ENCODE results near the gene PTPRD.

PTPRD gene

GRCh38 chr9:8838136-8838535 is 1774.7 kb downstream of the PTPRD start:
- no peak for DNase-seq

DNA sequence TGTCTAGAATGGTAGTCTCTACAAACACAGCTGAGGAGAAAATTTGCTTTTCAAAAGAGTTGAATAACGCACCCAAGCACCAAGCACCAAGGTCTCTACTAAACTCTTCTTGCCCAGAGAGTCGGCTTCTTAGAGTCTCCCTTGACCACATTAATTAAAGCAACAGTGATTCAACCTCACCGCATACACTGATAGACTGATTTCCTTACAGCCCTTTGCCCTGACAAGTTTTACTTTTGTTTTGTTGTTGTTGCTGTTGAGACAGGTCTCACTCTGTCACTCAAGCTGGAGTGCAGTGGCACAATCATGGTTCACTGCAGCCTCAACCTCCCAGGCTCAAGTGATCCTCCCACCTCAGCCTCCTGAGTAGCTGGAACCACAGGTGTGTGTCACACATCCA is 1777.5 kb downstream of the PTPRD start:
- DNase-seq, result no peak

GRCh38 chr9:8832955-8833354 is 1779.8 kb downstream of the PTPRD start:
- DNase-seq, result no peak

GRCh38 chr9:8832386-8832785 is 1780.4 kb downstream of the PTPRD start:
- DNase-seq, result no peak

- no peak for DNase-seq
These were observed 1781.2 kb downstream of the PTPRD start for GRCh38 chr9:8831568-8831967.

GRCh38 chr9:8826281-8826680 is 1786.5 kb downstream of the PTPRD start:
- no peak for DNase-seq

DNA sequence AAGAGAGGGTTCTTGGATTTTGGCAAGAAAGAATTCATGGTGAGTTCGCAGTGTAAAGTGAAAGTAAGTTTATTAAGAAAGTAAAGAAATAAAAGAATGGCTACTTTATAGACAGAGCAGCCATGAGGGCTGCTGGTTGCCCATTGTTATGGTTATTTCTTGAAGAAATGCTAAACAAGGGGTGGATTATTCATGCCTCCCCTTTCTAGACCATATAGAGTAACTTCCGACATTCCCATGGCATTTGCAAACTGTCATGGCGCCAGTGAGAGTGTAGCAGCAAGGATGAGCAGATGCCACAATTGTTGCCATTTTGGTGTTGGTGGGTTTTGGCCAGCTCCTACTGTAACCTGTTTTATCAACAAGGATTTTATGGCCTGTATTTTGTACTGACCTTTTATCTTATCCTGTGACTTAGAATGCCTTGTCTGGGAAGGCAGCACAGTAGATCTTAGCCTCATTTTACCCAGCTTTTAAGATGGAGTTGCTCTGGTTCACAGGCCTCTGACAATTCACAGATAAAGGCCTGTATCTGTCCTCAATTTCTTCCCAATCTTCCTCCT is 1787.1 kb downstream of the PTPRD start:
- no peak for DNase-seq

- no peak for DNase-seq
These were observed 1789.5 kb downstream of the PTPRD start for GRCh38 chr9:8823131-8823895.

- no peak for DNase-seq
These were observed 1790.2 kb downstream of the PTPRD start for GRCh38 chr9:8822667-8823025.

DNA sequence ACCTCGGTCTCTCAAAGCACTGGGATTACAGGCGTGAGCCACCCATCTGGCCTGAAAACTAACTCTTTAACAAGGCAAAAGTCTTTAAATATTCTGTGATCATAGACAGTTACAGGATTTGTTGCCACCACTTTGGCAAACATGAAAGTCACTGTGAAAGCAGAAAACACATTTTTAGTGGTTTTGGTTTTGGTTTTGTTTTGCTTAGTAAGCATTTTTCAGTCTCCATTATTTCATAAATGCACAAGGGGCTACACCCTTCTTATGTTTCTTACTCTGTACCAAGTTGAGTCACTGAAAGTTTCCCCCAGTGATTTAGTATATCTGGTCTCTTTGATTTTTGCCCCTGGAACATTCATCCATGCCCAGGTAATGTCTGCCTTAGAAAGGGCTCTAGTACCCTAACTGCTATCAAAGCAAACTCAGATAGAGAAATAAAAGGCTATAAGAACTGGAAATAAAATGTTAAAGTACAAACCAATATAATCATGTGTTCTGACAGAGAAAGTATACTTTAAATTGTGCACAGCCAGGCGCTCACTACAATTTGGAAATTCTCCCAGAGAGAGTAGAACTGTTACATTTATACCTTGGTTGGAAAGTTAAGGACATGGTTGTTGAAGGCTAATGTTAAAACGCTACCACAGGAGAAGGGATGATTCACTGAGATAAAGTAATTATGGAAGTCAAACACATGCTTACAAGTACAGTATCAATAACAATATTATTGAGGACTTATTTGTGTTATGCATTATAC is 1790.7 kb downstream of the PTPRD start:
- no peak for DNase-seq

DNA sequence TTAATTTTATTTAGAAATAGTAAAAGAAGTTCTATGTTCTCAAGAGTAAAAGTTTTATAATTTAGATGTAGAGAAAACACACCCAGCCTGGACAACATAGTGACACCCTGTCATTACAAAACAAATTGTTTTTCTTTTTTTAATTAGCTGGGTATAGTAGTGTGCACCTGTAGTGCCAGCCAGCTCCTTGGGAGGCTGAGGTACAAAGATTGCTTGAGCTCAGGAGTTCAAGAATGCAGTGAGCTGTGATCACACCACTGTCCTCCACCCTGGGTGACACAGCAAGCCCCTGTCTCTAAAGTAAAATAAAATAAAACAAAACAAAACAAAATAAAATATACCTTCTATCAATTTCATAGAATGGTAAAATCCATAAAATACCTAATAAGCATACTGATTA is 1795.5 kb downstream of the PTPRD start:
- DNase-seq, result no peak

GRCh38 chr9:8816361-8816760 is 1796.4 kb downstream of the PTPRD start:
- DNase-seq, result peak in 2 of 51 donors; percentile 4 to 40

DNA sequence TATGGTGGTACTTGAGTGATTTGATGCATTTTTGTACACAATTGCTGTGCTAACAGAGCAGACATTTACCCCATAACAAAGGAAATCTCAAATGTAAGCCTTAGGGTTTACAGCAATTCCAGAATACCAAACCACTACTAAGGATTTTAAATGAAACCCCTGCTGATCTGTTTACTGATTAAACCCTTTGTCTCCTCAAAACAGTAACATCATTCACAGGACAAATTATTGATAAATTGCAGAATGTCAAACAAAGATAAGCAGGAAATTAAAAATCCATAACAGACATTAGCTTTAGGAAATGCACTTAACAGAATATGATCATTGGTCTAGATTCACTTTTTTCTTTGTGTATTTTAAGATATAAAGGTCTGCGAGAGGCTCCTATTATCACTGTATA is 1796.9 kb downstream of the PTPRD start:
- DNase-seq, result no peak

GRCh38 chr9:8815219-8815618 is 1797.6 kb downstream of the PTPRD start:
- DNase-seq, result no peak

DNA sequence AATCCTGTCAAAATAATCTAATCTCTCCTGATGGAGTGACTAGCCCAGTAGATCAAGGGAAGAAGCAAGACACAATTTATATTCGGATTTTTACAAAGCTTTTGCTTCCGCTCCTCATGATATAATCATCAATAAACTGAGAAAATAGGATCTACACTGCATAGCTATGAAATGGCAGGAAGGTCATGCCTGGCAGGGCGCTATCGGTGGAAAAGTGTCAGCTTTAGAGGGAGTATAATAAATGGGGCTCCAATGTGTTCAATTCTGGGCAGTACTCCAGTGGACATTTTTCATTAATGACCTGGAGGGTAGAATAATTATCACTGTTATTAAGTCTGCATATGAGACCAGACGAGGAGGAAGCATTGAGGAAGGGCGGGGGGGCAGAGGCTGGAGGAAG is 1799.9 kb downstream of the PTPRD start:
- DNase-seq, result no peak

- no peak for DNase-seq
These were observed 1803.1 kb downstream of the PTPRD start for GRCh38 chr9:8809741-8810140.

GRCh38 chr9:8806150-8806549 is 1806.7 kb downstream of the PTPRD start:
- no peak for DNase-seq

GRCh38 chr9:8804613-8805012 is 1808.2 kb downstream of the PTPRD start:
- no peak for DNase-seq

GRCh38 chr9:8802242-8802641 is 1810.6 kb downstream of the PTPRD start:
- DNase-seq, result no peak

DNA sequence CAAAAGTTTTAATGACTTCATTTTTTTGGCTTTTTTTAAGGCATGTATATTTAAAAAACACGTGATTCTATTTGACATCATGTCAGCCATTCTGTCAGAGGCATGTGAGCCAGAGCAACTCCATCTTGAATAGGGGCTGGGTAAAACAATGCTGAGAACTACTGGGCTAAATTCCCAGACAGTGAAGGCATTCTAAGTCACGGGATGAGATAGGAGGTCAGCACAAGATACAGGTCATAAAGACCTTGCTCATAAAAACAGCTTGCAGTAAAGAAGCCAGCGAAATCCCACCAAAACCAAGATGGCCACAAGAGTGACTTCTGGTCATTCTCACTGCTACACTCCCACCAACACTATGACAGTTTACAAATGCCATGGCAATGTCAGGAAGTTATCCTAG is 1812.6 kb downstream of the PTPRD start:
- DNase-seq, result no peak

GRCh38 chr9:8799615-8800014 is 1813.2 kb downstream of the PTPRD start:
- DNase-seq, result no peak

DNA sequence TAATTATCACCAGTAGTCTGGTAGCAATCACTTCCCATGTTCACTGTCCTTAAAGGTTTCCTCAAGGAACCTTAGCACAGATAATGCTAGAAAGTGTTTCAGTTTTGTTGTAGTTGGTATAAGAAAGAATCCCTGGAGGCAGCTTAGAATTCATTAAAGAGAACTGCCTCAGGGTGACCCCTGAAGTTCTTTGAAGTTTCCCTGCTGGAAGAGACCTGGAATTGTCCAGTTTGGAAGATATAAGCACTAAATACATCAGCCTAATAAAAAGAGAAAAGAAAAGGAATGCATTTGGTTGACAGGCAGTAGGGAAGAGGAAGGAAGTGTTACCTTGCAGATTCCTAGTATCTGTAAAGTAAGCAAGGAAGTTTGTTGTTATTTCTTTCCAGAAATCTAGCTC is 1813.6 kb downstream of the PTPRD start:
- no peak for DNase-seq

DNA sequence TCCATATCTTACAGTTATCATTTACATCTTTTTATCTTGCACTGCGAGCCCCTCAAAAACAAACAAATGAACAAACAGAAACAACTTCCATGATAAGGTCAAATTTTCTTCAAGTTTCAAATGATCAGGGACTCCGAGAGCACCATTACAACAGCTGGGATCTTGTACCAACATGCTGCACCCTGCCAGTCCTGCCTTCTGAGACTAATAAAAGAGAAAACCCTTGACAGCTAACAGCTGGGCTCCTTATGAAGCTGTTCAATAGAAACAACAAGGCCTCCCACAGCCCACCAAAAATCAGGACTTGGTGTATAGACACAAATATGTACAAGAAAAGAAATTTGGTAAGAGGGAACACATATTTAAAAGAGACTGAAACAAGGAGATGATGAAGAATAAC is 1828.0 kb downstream of the PTPRD start:
- peak in 1 of 51 donors; percentile 44 for DNase-seq
